CD14-positive monocyte (primary cell): ENCODE data around the gene ARL13B. TPM values are rescaled to one million over a fixed set of nuclear protein-coding genes. Genes with fewer than 3 reads are reported as not detected.

ENCODE experiments used
- DNase-seq, 3 donors: peaks; one replicate each; pipeline ENCODE4 v3.0.0-alpha.2; 2011 to 2022
- H2AFZ ChIP-seq: 2 replicates; pipeline ENCODE4 v1.6.0; 2012; ENCODE audit warnings: mild to moderate bottlenecking, low read depth, low read length, inconsistent platforms; ENCODE audit not compliant: insufficient read depth, poor library complexity, severe bottlenecking
- H3K27ac ChIP-seq, 2 donors: 1 replicate in 1 of 2; 2 replicates in 1 of 2; pipeline ENCODE4 v1.5.1; 2012 to 2013; ENCODE audit warnings: low read length in 2 of 2, control low read depth in 1 of 2, inconsistent platforms in 1 of 2, low read depth in 1 of 2, mild to moderate bottlenecking in 1 of 2
- H3K27me3 ChIP-seq, 2 donors: one replicate each; pipeline versions ENCODE4 v1.6.0 to v1.6.1; 2011 to 2013; ENCODE audit warnings: low read length in 2 of 2; ENCODE audit not compliant: control insufficient read depth in 2 of 2, insufficient read depth in 2 of 2
- H3K36me3 ChIP-seq, 2 donors: replicated peaks in 1 of 2; 1 replicate in 1 of 2; 2 replicates in 1 of 2; pipeline versions ENCODE4 v1.5.1 to v1.6.1; 2012 to 2013; ENCODE audit warnings: low read length in 2 of 2, control low read depth in 1 of 2, inconsistent platforms in 1 of 2, mild to moderate bottlenecking in 1 of 2; ENCODE audit not compliant: insufficient read depth in 2 of 2, control insufficient read depth in 1 of 2
- H3K4me1 ChIP-seq, 2 donors: 1 replicate in 1 of 2; 2 replicates in 1 of 2; pipeline versions ENCODE4 v1.5.1 to v1.6.1; 2012 to 2013; ENCODE audit warnings: low read length in 2 of 2, control low read depth in 1 of 2, inconsistent platforms in 1 of 2, mild to moderate bottlenecking in 1 of 2, moderate library complexity in 1 of 2; ENCODE audit not compliant: insufficient read depth in 2 of 2, control insufficient read depth in 1 of 2
- H3K4me2 ChIP-seq: replicated peaks from 2 replicates; pipeline ENCODE3; 2012; ENCODE audit warnings: low read length, moderate library complexity, mild to moderate bottlenecking; ENCODE audit not compliant: poor library complexity, severe bottlenecking; ENCODE audit errors: extremely low read depth
- H3K4me3 ChIP-seq, 3 experiments: fragments of 200-600 bp in 1 of 3; sonication (generic) in 1 of 3; replicated peaks in 1 of 3; 1 replicate in 2 of 3; 2 replicates in 1 of 3; pipeline ENCODE4 v1.5.1; 2011 to 2013; ENCODE audit warnings: low read length in 3 of 3, mild to moderate bottlenecking in 3 of 3, control low read depth in 2 of 3, low read depth in 2 of 3, inconsistent platforms in 1 of 3, moderate library complexity in 1 of 3
- H3K79me2 ChIP-seq: 2 replicates; pipeline ENCODE4 v1.6.0; 2012; ENCODE audit warnings: mild to moderate bottlenecking, control low read depth, inconsistent platforms, low read length, moderate library complexity; ENCODE audit not compliant: insufficient read depth
- H3K9ac ChIP-seq: 2 replicates; pipeline ENCODE4 v1.6.0; 2017; ENCODE audit warnings: low read length, mild to moderate bottlenecking; ENCODE audit not compliant: insufficient read depth, poor library complexity, severe bottlenecking
- H3K9me3 ChIP-seq, 2 donors: replicated peaks in 1 of 2; 1 replicate in 1 of 2; 2 replicates in 1 of 2; pipeline versions ENCODE4 v1.5.1 to v1.6.1; 2012 to 2013; ENCODE audit warnings: low read length in 2 of 2, control low read depth in 1 of 2; ENCODE audit not compliant: control insufficient read depth in 1 of 2, insufficient read depth in 1 of 2
- H4K20me1 ChIP-seq: 2 replicates; pipeline ENCODE4 v1.6.0; 2012; ENCODE audit warnings: mild to moderate bottlenecking, low read length, control low read depth, moderate library complexity; ENCODE audit not compliant: insufficient read depth
- H3K27ac Mint-ChIP-seq, 7 donors: one replicate each; pipeline ENCODE4 v1.8.0; 2020; ENCODE audit warnings: mild to moderate bottlenecking in 7 of 7, mixed read lengths in 7 of 7, moderate library complexity in 6 of 7, inconsistent platforms in 2 of 7
- H3K27me3 Mint-ChIP-seq, 3 donors: one replicate each; pipeline ENCODE4 v1.8.0; 2021 to 2022; ENCODE audit warnings: low read depth in 3 of 3, mild to moderate bottlenecking in 3 of 3, mixed read lengths in 3 of 3, moderate library complexity in 3 of 3, inconsistent platforms in 1 of 3
- H3K36me3 Mint-ChIP-seq, 2 donors: one replicate each; pipeline ENCODE4 v1.8.0; 2020; ENCODE audit warnings: mixed read lengths in 2 of 2, inconsistent platforms in 1 of 2, mild to moderate bottlenecking in 1 of 2
- H3K4me1 Mint-ChIP-seq: one replicate; pipeline ENCODE4 v1.8.0; 2020; ENCODE audit warnings: mild to moderate bottlenecking, mixed read lengths
- H3K4me3 Mint-ChIP-seq, 2 donors: one replicate each; pipeline ENCODE4 v1.8.0; 2020; ENCODE audit warnings: mild to moderate bottlenecking in 2 of 2, mixed read lengths in 2 of 2, moderate library complexity in 1 of 2
- H3K9me3 Mint-ChIP-seq, 7 donors: one replicate each; pipeline ENCODE4 v1.8.0; 2020 to 2022; ENCODE audit warnings: mixed read lengths in 7 of 7, mild to moderate bottlenecking in 6 of 7, moderate library complexity in 6 of 7, inconsistent platforms in 2 of 7
- CTCF ChIP-seq: fragments of 200-600 bp; IDR thresholded peaks from one replicate; pipeline ENCODE4 v1.8.0; 2022; ENCODE audit warnings: antibody characterized with exemption, mild to moderate bottlenecking
- WGBS: methylation state at CpG from one replicate; pipeline ENCODE4 v1.1.5; 2013; ENCODE audit warnings: missing lambda C conversion rate; ENCODE audit not compliant: insufficient coverage; 5-methylcytosine and 5-hydroxymethylcytosine counted together
- intact Hi-C, 2 donors: fragments of 100-400 bp; cut with micrococcal nuclease; formaldehyde crosslinking; loops; one replicate each; pipeline versions ENCODE4 v1.15.0 to v1.15.1; 2023
- polyA plus RNA-seq, 3 donors: library from polyadenylated mRNA; depleted of rRNA in 1 of 3; unstranded in 2 of 3; stranded (reverse) in 1 of 3; fragments of 300-500 nt in 2 of 3; fragments of >200 nt in 1 of 3; fragmentation: Illumina TruSeq in 2 of 3; gene quantifications; 1 replicate in 2 of 3; 2 replicates in 1 of 3; pipeline ENCODE4 v1.2.3, GENCODE V29; 2012 to 2021

ARL13B gene
- polyA plus RNA-seq, 3 donors: 0.97 to 3.8 (median 3.0) TPM

- peaks cover 49% of the 10 kb centered on the region for H4K20me1 ChIP-seq
- no peaks in the 10 kb centered on the region for H3K9me3 ChIP-seq
- Mint-ChIP-seq H3K36me3 (peaks cover 48 to 55% of the 10 kb centered on the region in 2 donors), H3K27ac (peak overlapping the region in 1 of 7 donors; percentile 16), H3K4me1 (peaks cover 22% of the 10 kb centered on the region), H3K9me3 (peaks cover 0 to 8% (median 4%) of the 10 kb centered on the region in 7 donors), H3K4me3 (no peak overlapping the region), H3K27me3 (no peaks in the 10 kb centered on the region)
- peak; percentile 74 for TF ChIP-seq CTCF
- no peak overlapping the region for H2AFZ ChIP-seq
- peak in 1 of 3 donors; percentile 32 for DNase-seq
- no peak overlapping the region for H3K4me2 ChIP-seq
- peaks cover 7 to 48% of the 10 kb centered on the region in 2 donors for H3K36me3 ChIP-seq
- H3K4me3 ChIP-seq: no peak overlapping the region
- H3K4me1 ChIP-seq: peaks cover 14 to 20% of the 10 kb centered on the region in 2 donors
- intact Hi-C loops: loop anchor here (5.0 kb wide), 1 partner anchor 62 kb away; no protein-coding TSS in a partner anchor
- H3K9ac ChIP-seq: no peak overlapping the region
- WGBS: no CpG with 5 or more reads among the region's 4 CpGs
- H3K79me2 ChIP-seq: peaks cover 77% of the 10 kb centered on the region
- H3K27me3 ChIP-seq: no peaks in the 10 kb centered on the region
- peak overlapping the region in 1 of 2 donors; percentile 44 for H3K27ac ChIP-seq
Observed at GRCh38 chr3:94069194-94069813, 89.3 kb downstream of the ARL13B start.

- H3K4me3 Mint-ChIP-seq: no peak overlapping the region
- Histone ChIP-seq H3K36me3 (peaks cover 7 to 49% of the 10 kb centered on the region in 2 donors), H2AFZ (no peak overlapping the region), H4K20me1 (peaks cover 54% of the 10 kb centered on the region), H3K9me3 (no peaks in the 10 kb centered on the region), H3K9ac (no peak overlapping the region), H3K79me2 (peaks cover 80% of the 10 kb centered on the region), H3K4me2 (no peak overlapping the region), H3K4me1 (peaks cover 3 to 9% of the 10 kb centered on the region in 2 donors), H3K27me3 (no peaks in the 10 kb centered on the region), H3K4me3 (no peak overlapping the region), H3K27ac (no peak overlapping the region)
- peak overlapping the region in 1 of 7 donors; percentile 2 for H3K27ac Mint-ChIP-seq
- 100% methylated on average over 5 of the region's 6 CpGs for WGBS
- no peak for DNase-seq
- no peaks in the 10 kb centered on the region for H3K27me3 Mint-ChIP-seq
- H3K9me3 Mint-ChIP-seq: peaks cover 0 to 8% (median 4%) of the 10 kb centered on the region in 7 donors
- intact Hi-C loops: no loop called here
- peaks cover 48 to 60% of the 10 kb centered on the region in 2 donors for H3K36me3 Mint-ChIP-seq
- H3K4me1 Mint-ChIP-seq: peaks cover 11% of the 10 kb centered on the region
- TF ChIP-seq CTCF: no peak
Observed at GRCh38 chr3:94070341-94070911, 90.5 kb downstream of the ARL13B start.
